Measurements from ENCODE around the gene VEGFC. TPM values are rescaled to one million over a fixed set of nuclear protein-coding genes. Genes with fewer than 3 reads are reported as not detected.

Gene VEGFC
- total RNA-seq, 2 donors from 2014 or later = 0.60 to 0.95 TPM

DNA sequence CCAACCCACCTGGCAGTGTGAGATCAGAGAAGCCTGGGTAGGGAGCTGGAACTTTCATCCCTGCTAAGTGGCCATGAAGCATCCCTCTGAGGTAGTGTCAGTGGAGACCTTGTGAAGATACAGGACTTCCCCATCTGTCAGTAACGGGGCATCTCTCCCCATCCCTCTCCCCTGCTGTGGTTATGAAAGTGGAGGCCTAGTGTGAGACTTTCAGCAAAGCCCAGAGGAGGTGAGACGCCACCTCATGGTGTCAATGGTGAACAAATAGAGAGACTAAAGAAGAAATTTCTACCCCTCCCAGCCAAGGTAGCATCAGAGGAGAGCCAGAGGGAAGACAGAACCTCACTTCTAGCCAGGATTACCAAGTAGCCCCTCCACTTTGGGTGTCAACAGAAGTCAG, 150.2 kb downstream of the VEGFC start:
- H3K36me3 ChIP-seq (ENCODE audit: control insufficient read depth, insufficient read depth, low read length) = no peaks in the 10 kb centered on the region
- no peak overlapping the region for H3K27ac Mint-ChIP-seq
- H3K36me3 Mint-ChIP-seq (ENCODE audit: low read depth) = no peaks in the 10 kb centered on the region
- no peaks in the 10 kb centered on the region for H3K27me3 ChIP-seq (ENCODE audit: control insufficient read depth, insufficient read depth, low read length, poor library complexity, severe bottlenecking)
- no peaks in the 10 kb centered on the region for H3K9me3 ChIP-seq (ENCODE audit: control insufficient read depth, low read length)
- H3K9ac ChIP-seq (ENCODE audit: extremely low read depth, low read length, poor library complexity, severe bottlenecking) = no peak overlapping the region
- no peak overlapping the region for H3K4me3 ChIP-seq (ENCODE audit: low read length)
- no peaks in the 10 kb centered on the region for H3K9me3 Mint-ChIP-seq
- no peak overlapping the region for H3K27ac ChIP-seq (ENCODE audit: low read depth, low read length)
- TF ChIP-seq, protein P1, sequence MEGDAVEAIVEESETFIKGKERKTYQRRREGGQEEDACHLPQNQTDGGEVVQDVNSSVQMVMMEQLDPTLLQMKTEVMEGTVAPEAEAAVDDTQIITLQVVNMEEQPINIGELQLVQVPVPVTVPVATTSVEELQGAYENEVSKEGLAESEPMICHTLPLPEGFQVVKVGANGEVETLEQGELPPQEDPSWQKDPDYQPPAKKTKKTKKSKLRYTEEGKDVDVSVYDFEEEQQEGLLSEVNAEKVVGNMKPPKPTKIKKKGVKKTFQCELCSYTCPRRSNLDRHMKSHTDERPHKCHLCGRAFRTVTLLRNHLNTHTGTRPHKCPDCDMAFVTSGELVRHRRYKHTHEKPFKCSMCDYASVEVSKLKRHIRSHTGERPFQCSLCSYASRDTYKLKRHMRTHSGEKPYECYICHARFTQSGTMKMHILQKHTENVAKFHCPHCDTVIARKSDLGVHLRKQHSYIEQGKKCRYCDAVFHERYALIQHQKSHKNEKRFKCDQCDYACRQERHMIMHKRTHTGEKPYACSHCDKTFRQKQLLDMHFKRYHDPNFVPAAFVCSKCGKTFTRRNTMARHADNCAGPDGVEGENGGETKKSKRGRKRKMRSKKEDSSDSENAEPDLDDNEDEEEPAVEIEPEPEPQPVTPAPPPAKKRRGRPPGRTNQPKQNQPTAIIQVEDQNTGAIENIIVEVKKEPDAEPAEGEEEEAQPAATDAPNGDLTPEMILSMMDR (conservative IDR thresholded peaks at IDR 0.05) = peak; percentile 63
- no peaks in the 10 kb centered on the region for H3K4me1 ChIP-seq (ENCODE audit: control insufficient read depth, insufficient read depth, low read length)
- H3K27me3 Mint-ChIP-seq (ENCODE audit: insufficient read depth) = peaks cover 6% of the 10 kb centered on the region
- no peak overlapping the region for H3K4me3 Mint-ChIP-seq
- DNase-seq = peak; percentile 76
- no peaks in the 10 kb centered on the region for H3K4me1 Mint-ChIP-seq
- 81% methylated on average over 2 of the region's 2 CpGs; no CpG with 5 or more reads in 1 of the 2 experiments for WGBS, 2 experiments (ENCODE audit: insufficient coverage in 1 of 2, insufficient read length in 1 of 2)

DNA sequence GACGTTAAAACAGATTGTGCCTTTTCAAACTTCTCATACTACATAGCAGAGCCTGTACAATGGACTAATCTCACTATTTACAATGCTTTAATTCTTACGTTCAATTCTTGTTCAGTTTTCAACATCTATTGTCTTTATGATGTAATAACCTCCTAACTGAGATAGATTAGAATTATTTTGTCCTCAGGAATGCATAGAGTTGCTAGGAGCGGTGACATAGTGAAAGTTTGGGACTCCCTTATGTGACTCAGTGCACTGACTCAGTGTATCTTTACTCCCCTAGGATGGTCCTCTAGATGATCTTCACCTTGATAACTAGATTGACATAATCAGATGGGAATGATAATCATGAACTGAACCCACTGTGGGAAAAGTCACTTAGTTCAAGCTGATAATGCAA, 151.5 kb downstream of the VEGFC start:
- 91% methylated on average over 3 of the region's 3 CpGs; no CpG with 5 or more reads in 1 of the 2 experiments for WGBS, 2 experiments (ENCODE audit: insufficient coverage in 1 of 2, insufficient read length in 1 of 2)
- no peaks in the 10 kb centered on the region for H3K36me3 Mint-ChIP-seq (ENCODE audit: low read depth)

DNA sequence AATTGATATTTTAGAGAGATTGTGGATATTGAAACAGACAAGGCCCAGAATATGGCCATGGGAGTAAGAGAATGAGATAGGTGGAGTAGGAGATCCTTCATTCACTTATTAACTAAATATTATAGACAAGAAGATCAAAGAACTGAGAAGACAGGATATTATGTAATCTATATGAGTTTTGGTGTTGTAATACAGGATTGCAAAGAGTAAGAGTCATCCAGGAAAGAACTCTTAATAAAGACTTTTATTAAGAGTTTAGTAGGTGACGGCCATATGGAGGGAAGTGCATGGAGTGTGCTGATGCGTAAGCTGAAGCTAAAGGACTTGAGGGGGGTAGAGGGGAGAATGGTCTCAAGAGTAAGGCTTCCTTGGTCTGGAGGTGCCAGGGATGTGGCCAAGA, 153.7 kb downstream of the VEGFC start:
- H3K9me3 ChIP-seq (ENCODE audit: control insufficient read depth, low read length) = no peaks in the 10 kb centered on the region
- no peak for DNase-seq
- 86 to 92% methylated on average over 1 to 2 of the region's 2 CpGs for WGBS, 2 experiments (ENCODE audit: insufficient coverage in 1 of 2, insufficient read length in 1 of 2)
- H3K27ac ChIP-seq (ENCODE audit: low read depth, low read length) = no peak overlapping the region
- H3K36me3 ChIP-seq (ENCODE audit: control insufficient read depth, insufficient read depth, low read length) = no peaks in the 10 kb centered on the region
- H3K4me1 ChIP-seq (ENCODE audit: control insufficient read depth, insufficient read depth, low read length) = no peaks in the 10 kb centered on the region
- no peak overlapping the region for H3K27ac Mint-ChIP-seq
- H3K4me3 Mint-ChIP-seq = no peak overlapping the region
- no peak overlapping the region for H3K4me3 ChIP-seq (ENCODE audit: low read length)
- H3K9me3 Mint-ChIP-seq = no peaks in the 10 kb centered on the region
- H3K4me1 Mint-ChIP-seq = no peaks in the 10 kb centered on the region
- no peaks in the 10 kb centered on the region for H3K27me3 ChIP-seq (ENCODE audit: control insufficient read depth, insufficient read depth, low read length, poor library complexity, severe bottlenecking)
- H3K9ac ChIP-seq (ENCODE audit: extremely low read depth, low read length, poor library complexity, severe bottlenecking) = no peak overlapping the region
- no peaks in the 10 kb centered on the region for H3K27me3 Mint-ChIP-seq (ENCODE audit: insufficient read depth)
- H3K36me3 Mint-ChIP-seq (ENCODE audit: low read depth) = no peaks in the 10 kb centered on the region
- TF ChIP-seq, protein P1 (conservative IDR thresholded peaks at IDR 0.05) = no peak

More for the DNA sequence above, 151.5 kb downstream of the VEGFC start:
- H3K9ac ChIP-seq (ENCODE audit: extremely low read depth, low read length, poor library complexity, severe bottlenecking) = no peak overlapping the region
- H3K4me3 ChIP-seq (ENCODE audit: low read length) = no peak overlapping the region
- no peaks in the 10 kb centered on the region for H3K4me1 Mint-ChIP-seq
- DNase-seq = no peak
- no peaks in the 10 kb centered on the region for H3K9me3 ChIP-seq (ENCODE audit: control insufficient read depth, low read length)
- no peaks in the 10 kb centered on the region for H3K27me3 ChIP-seq (ENCODE audit: control insufficient read depth, insufficient read depth, low read length, poor library complexity, severe bottlenecking)
- TF ChIP-seq, protein P1 (conservative IDR thresholded peaks at IDR 0.05) = no peak
- peaks cover 6% of the 10 kb centered on the region for H3K27me3 Mint-ChIP-seq (ENCODE audit: insufficient read depth)
- H3K36me3 ChIP-seq (ENCODE audit: control insufficient read depth, insufficient read depth, low read length) = no peaks in the 10 kb centered on the region
- no peaks in the 10 kb centered on the region for H3K9me3 Mint-ChIP-seq
- no peak overlapping the region for H3K4me3 Mint-ChIP-seq
- H3K27ac ChIP-seq (ENCODE audit: low read depth, low read length) = no peak overlapping the region
- no peaks in the 10 kb centered on the region for H3K4me1 ChIP-seq (ENCODE audit: control insufficient read depth, insufficient read depth, low read length)
- H3K27ac Mint-ChIP-seq = no peak overlapping the region
